Thyroid gland (tissue), 4 donors: ENCODE measurements around the gene SLC25A42. TPM values are rescaled to one million over a fixed set of nuclear protein-coding genes. Genes with fewer than 3 reads are reported as not detected.

Experiments used
- DNase-seq, 2 donors: peaks; one replicate each; pipeline ENCODE4 v3.0.0-alpha.2; 2019
- H3K27ac ChIP-seq, 3 donors: fragments of 200-600 bp; sonication (generic); 1 replicate in 2 of 3; 2 replicates in 1 of 3; pipeline ENCODE4 v1.5.1; 2016 to 2019; ENCODE audit warnings: mild to moderate bottlenecking in 1 of 3, moderate library complexity in 1 of 3
- H3K27me3 ChIP-seq: fragments of 200-600 bp; sonication (generic); one replicate; pipeline ENCODE4 v1.5.1; 2019
- H3K36me3 ChIP-seq, 2 donors: fragments of 200-600 bp; sonication (generic); one replicate each; pipeline ENCODE4 v1.5.1; 2016 to 2019
- H3K4me1 ChIP-seq, 2 donors: fragments of 200-600 bp; sonication (generic); one replicate each; pipeline ENCODE4 v1.5.1; 2017 to 2019
- H3K4me3 ChIP-seq, 3 donors: fragments of 200-600 bp; sonication (generic); replicated peaks in 1 of 3; 1 replicate in 2 of 3; 2 replicates in 1 of 3; pipeline ENCODE4 v1.5.1; 2016; ENCODE audit warnings: mild to moderate bottlenecking in 1 of 3
- H3K9me3 ChIP-seq: fragments of 200-600 bp; sonication (generic); one replicate; pipeline ENCODE4 v1.5.1; 2017
- CTCF ChIP-seq, 6 experiments: fragments of 200-600 bp in 3 of 6; fragments of 450-650 bp in 3 of 6; sonication (generic) in 3 of 6; IDR thresholded peaks; one replicate each; pipeline ENCODE4 v1.5.1; 2016 to 2019; ENCODE audit warnings: antibody characterized with exemption in 6 of 6, mild to moderate bottlenecking in 2 of 6, inconsistent platforms in 1 of 6, moderate library complexity in 1 of 6
- POLR2A ChIP-seq, 2 donors: fragments of 450-650 bp; IDR thresholded peaks; one replicate each; pipeline ENCODE4 v1.6.1; 2017; ENCODE audit warnings: antibody characterized with exemption in 2 of 2, mild to moderate bottlenecking in 2 of 2, moderate library complexity in 1 of 2
- WGBS, 2 donors: methylation state at CpG; one replicate each; pipeline ENCODE4 v1.1.5; 2017; 5-methylcytosine and 5-hydroxymethylcytosine counted together
- intact Hi-C: fragments of 100-400 bp; cut with DNase I; formaldehyde crosslinking; loops from one replicate; pipeline ENCODE4 v1.15.1; 2023
- total RNA-seq, 4 donors: library from RNA; depleted of rRNA; stranded (reverse); fragments of >200 nt; gene quantifications; one replicate each; pipeline ENCODE4 v1.2.3, GENCODE V29; 2016

The SLC25A42 gene
- total RNA-seq, 4 donors from 2014 or later, result 28.0 to 43.9 (median 33.9) TPM

- no peaks in the 10 kb centered on the region for H3K9me3 ChIP-seq
- no peaks in the 10 kb centered on the region for H3K27me3 ChIP-seq
- H3K4me3 ChIP-seq, result no peak overlapping the region
- intact Hi-C loops, result no loop called here
- peak overlapping the region; percentile 24 to 45 (median 30) for H3K27ac ChIP-seq
- 94 to 98% methylated on average over 6 of the region's 6 CpGs for WGBS, 2 donors
- no peak for TF ChIP-seq POLR2A (IDR thresholded peaks at IDR 0.05)
- no peak for TF ChIP-seq CTCF (IDR thresholded peaks at IDR 0.05)
- DNase-seq, result no peak
- peaks cover 28 to 46% of the 10 kb centered on the region in 2 donors for H3K4me1 ChIP-seq
- H3K36me3 ChIP-seq, result no peaks in the 10 kb centered on the region
Measured at GRCh38 chr19:19078801-19079200, 15.0 kb downstream of the SLC25A42 start.

- TF ChIP-seq CTCF (IDR thresholded peaks at IDR 0.05) (no peak), POLR2A (IDR thresholded peaks at IDR 0.05) (no peak)
- intact Hi-C loops, result no loop called here
- no peak for DNase-seq
- H3K36me3 ChIP-seq, result no peaks in the 10 kb centered on the region
- no peak overlapping the region for H3K4me3 ChIP-seq
- H3K4me1 ChIP-seq, result peaks cover 32 to 53% of the 10 kb centered on the region in 2 donors
- 100% methylated on average over 1 of the region's 1 CpG for WGBS, 2 donors
- no peaks in the 10 kb centered on the region for H3K9me3 ChIP-seq
- H3K27me3 ChIP-seq, result no peaks in the 10 kb centered on the region
- peak overlapping the region; percentile 45 to 95 (median 81) for H3K27ac ChIP-seq
Measured at GRCh38 chr19:19079571-19079970, 15.8 kb downstream of the SLC25A42 start.

DNA sequence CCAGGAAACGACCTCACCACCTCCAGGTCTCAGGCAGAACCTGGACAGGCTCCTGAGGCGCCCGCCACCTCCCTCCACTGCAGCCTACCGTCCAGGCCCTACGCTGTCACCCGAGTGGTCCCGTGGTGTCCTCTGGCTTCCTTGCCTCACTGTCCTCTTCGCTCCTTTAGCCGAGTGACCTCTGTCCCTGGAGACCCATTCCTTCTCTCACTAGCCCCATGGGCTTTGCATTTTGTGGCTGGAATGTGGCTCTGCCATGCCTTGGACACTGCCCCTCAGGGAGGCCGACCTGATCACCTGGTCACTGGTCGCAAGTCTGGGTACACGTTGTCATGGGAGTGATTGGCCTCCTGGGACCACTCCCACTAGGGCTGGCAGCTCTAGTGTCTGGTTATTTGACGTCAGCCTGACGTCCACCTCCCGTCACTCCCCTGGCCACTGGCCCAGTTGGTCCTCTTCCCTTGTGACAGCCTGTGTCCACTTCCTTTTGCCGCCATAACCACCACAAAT, 17.9 kb downstream of the SLC25A42 start:
- peak; percentile 39 to 47 for DNase-seq
- Histone ChIP-seq H3K4me3 (no peak overlapping the region), H3K27ac (peak overlapping the region; percentile 22 to 95 (median 81)), H3K36me3 (no peaks in the 10 kb centered on the region), H3K9me3 (no peaks in the 10 kb centered on the region), H3K4me1 (peaks cover 32 to 58% of the 10 kb centered on the region in 2 donors), H3K27me3 (no peaks in the 10 kb centered on the region)
- WGBS, 2 donors, result 73 to 77% methylated on average over 12 to 15 of the region's 16 CpGs
- TF ChIP-seq POLR2A (IDR thresholded peaks at IDR 0.05) (peak in 1 of 2 donors; percentile 9), CTCF (IDR thresholded peaks at IDR 0.05) (no peak)
- intact Hi-C loops, result no loop called here

DNA sequence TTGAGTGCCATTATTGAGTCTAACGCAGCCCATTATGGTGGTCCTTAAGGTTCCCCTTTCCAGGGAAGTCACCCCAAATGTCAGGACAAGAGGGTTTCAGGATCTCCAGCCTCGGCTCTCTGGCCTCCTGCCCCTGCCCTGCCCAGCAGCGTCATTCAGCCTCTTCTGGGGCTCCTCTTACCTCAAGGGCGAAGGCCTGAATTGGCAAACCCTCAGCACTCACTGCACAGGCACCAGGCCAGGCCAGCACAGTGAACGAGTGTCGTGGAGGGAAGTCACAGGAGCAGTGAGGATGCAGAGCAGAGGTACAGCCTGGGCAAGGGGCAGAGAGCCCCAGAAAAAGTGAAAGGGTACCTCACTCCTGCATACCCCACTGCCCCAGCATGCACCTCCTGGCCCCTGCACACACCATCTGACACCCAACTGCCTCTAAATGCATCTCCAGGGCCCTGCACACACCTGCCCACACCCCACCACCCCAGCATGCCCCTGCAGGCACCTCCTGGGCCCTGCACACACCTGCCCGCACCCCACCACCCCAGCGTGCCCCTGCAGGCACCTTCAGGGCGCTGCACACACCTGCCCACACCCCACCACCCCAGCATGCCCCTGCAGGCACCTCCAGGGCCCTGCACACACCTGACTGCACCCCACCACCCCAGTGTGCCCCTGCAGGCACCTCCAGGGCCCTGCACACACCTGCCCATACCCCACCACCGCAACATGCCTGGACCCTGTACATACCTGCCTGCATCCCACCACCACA, 19.8 kb downstream of the SLC25A42 start:
- 40 to 53% methylated on average over 8 of the region's 10 CpGs for WGBS, 2 donors
- peaks cover 39 to 58% of the 10 kb centered on the region in 2 donors for H3K4me1 ChIP-seq
- peak; percentile 91 to 93 for DNase-seq
- H3K4me3 ChIP-seq, result no peak overlapping the region
- no peaks in the 10 kb centered on the region for H3K9me3 ChIP-seq
- intact Hi-C loops, result no loop called here
- H3K36me3 ChIP-seq, result no peaks in the 10 kb centered on the region
- H3K27ac ChIP-seq, result peak overlapping the region; percentile 22 to 95 (median 81)
- H3K27me3 ChIP-seq, result no peaks in the 10 kb centered on the region
- TF ChIP-seq POLR2A (IDR thresholded peaks at IDR 0.05) (peak in 1 of 2 donors; percentile 40), CTCF (IDR thresholded peaks at IDR 0.05) (no peak)

- H3K36me3 ChIP-seq, result no peaks in the 10 kb centered on the region
- no peaks in the 10 kb centered on the region for H3K9me3 ChIP-seq
Measured at GRCh38 chr19:19087676-19088075, 23.9 kb downstream of the SLC25A42 start.

More at GRCh38 chr19:19087676-19088075, 23.9 kb downstream of the SLC25A42 start:
- Histone ChIP-seq H3K4me1 (peaks cover 36 to 45% of the 10 kb centered on the region in 2 donors), H3K27ac (peak overlapping the region in 2 of 3 donors; percentile 7 to 78), H3K4me3 (no peak overlapping the region), H3K27me3 (no peaks in the 10 kb centered on the region)
- peak; percentile 49 to 56 for DNase-seq
- WGBS, 2 donors, result 50 to 59% methylated on average over 2 of the region's 2 CpGs
- TF ChIP-seq POLR2A (IDR thresholded peaks at IDR 0.05), result no peak
- no peak for TF ChIP-seq CTCF (IDR thresholded peaks at IDR 0.05)
- intact Hi-C loops, result no loop called here
